IMR-90 (cell line): ENCODE measurements around the gene AFG3L2.

ENCODE experiments used
- CEBPB ChIP-seq: IDR thresholded peaks from 2 replicates; pipeline ENCODE4 v1.6.1; 2012; ENCODE audit warnings: low read depth, low read length, improper control_type of control experiment
- CHD1 ChIP-seq: IDR thresholded peaks from 2 replicates; pipeline ENCODE4 v1.6.1; 2012; ENCODE audit warnings: low read depth, low read length, improper control_type of control experiment
- FOS ChIP-seq: fragments of 150-350 bp; IDR thresholded peaks from 2 replicates; pipeline ENCODE4 v1.6.1; 2016; ENCODE audit warnings: low read depth, low read length
- MAFK ChIP-seq: IDR thresholded peaks from 2 replicates; pipeline ENCODE4 v1.6.1; 2012; ENCODE audit warnings: low read depth, low read length, improper control_type of control experiment
- MAZ ChIP-seq: IDR thresholded peaks from 2 replicates; pipeline ENCODE4 v1.6.1; 2012; ENCODE audit warnings: low read depth, mild to moderate bottlenecking, low read length, improper control_type of control experiment, moderate library complexity, borderline replicate concordance
- MXI1 ChIP-seq: IDR thresholded peaks from 2 replicates; pipeline ENCODE4 v1.6.1; 2012; ENCODE audit warnings: low read depth, mild to moderate bottlenecking, low read length, moderate library complexity, borderline replicate concordance
- NFE2L2 ChIP-seq: fragments of 150-350 bp; IDR thresholded peaks from 2 replicates; pipeline ENCODE4 v1.6.1; 2016; ENCODE audit warnings: low read depth, mild to moderate bottlenecking, low read length
- POLR2A ChIP-seq: IDR thresholded peaks from 2 replicates; pipeline ENCODE4 v1.6.1; 2012; ENCODE audit warnings: mild to moderate bottlenecking, low read depth, low read length
- RAD21 ChIP-seq: IDR thresholded peaks from 2 replicates; pipeline ENCODE4 v1.6.1; 2012; ENCODE audit warnings: low read length, improper control_type of control experiment
- RCOR1 ChIP-seq: IDR thresholded peaks from 2 replicates; pipeline ENCODE4 v1.6.1; 2012; ENCODE audit warnings: mild to moderate bottlenecking, low read length, improper control_type of control experiment; ENCODE audit not compliant: insufficient replicate concordance
- SMC3 ChIP-seq: fragments of 150-350 bp; IDR thresholded peaks from 2 replicates; pipeline ENCODE4 v1.6.1; 2016; ENCODE audit warnings: low read depth, mild to moderate bottlenecking, antibody characterized with exemption, low read length, moderate library complexity
- TF ChIP-seq, protein P1 (sequence below): conservative IDR thresholded peaks from 2 replicates; pipeline ENCODE4 v1.5.1; 2012; ENCODE audit warnings: mild to moderate bottlenecking, low read depth, low read length, improper control_type of control experiment

DNA sequence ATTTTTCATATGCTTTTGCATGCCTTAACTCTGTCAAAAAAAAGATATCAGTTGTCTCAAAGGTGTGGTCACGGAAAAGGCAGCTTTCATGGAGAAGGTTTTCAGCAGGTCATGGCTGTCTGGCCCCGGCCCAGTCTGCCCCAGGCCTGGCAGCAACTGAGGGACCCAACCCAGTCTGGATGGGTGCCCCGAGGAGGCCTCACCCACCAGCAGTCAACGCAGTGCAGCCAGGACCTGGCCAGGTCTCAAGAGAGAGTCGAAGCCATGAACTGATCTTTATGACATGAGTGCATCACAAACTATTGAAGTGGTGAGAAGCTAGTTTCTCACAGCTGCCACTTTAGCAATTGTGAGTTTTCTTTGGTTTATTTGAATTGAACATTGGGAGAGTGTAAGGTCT, 61.1 kb downstream of the AFG3L2 start:
- TF ChIP-seq, protein P1, sequence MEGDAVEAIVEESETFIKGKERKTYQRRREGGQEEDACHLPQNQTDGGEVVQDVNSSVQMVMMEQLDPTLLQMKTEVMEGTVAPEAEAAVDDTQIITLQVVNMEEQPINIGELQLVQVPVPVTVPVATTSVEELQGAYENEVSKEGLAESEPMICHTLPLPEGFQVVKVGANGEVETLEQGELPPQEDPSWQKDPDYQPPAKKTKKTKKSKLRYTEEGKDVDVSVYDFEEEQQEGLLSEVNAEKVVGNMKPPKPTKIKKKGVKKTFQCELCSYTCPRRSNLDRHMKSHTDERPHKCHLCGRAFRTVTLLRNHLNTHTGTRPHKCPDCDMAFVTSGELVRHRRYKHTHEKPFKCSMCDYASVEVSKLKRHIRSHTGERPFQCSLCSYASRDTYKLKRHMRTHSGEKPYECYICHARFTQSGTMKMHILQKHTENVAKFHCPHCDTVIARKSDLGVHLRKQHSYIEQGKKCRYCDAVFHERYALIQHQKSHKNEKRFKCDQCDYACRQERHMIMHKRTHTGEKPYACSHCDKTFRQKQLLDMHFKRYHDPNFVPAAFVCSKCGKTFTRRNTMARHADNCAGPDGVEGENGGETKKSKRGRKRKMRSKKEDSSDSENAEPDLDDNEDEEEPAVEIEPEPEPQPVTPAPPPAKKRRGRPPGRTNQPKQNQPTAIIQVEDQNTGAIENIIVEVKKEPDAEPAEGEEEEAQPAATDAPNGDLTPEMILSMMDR: no peak
- TF ChIP-seq POLR2A (no peak), MAFK (no peak), RCOR1 (no peak), CHD1 (no peak), MAZ (no peak), CEBPB (no peak), NFE2L2 (no peak), RAD21 (no peak), SMC3 (no peak), MXI1 (no peak), FOS (no peak)
